A673 (cell line): ENCODE data around the gene SLC45A3. TPM values are rescaled to one million over a fixed set of nuclear protein-coding genes. Genes with fewer than 3 reads are reported as not detected.
A peak's percentile ranks its signal among the peaks of the same experiment; 100 is the strongest.

Source experiments
- BruUV-seq: library from RNA; stranded (reverse); fragments of 400-500 nt; replicated peaks from 2 replicates; lab custom pipeline; 2021; lab: Mats Ljungman, UMichigan
- CTCF ChIA-PET: fragments of 300-600 bp; sonication (Branson Sonifier 250); formaldehyde crosslinking; loops from one replicate; lab custom pipeline; 2022; ENCODE audit warnings: antibody characterized with exemption; lab: Charles Lee
- POLR2A ChIA-PET: fragments of 300-600 bp; sonication (Branson Sonifier 250); formaldehyde crosslinking; loops from one replicate; lab custom pipeline; 2022; ENCODE audit warnings: antibody characterized with exemption; ENCODE audit not compliant: low non-redundant PET; lab: Charles Lee
- DNase-seq: peaks from one replicate; pipeline ENCODE4 v3.0.0-alpha.2; 2015; ENCODE audit warnings: low spot score
- H3K27ac ChIP-seq: fragments of 200-600 bp; sonication (generic); 2 replicates; pipeline ENCODE4 v1.5.1; 2016; ENCODE audit warnings: mixed run types, low read depth, mild to moderate bottlenecking, mixed read lengths, antibody characterized with exemption, low read length; ENCODE audit not compliant: poor library complexity, severe bottlenecking
- H3K27me3 ChIP-seq: fragments of 200-600 bp; sonication (generic); replicated peaks from 2 replicates; pipeline ENCODE4 v1.6.1; 2017; ENCODE audit warnings: mixed run types, low read depth, mild to moderate bottlenecking, mixed read lengths, antibody characterized with exemption, low read length; ENCODE audit not compliant: insufficient read depth, poor library complexity
- H3K36me3 ChIP-seq: fragments of 200-600 bp; sonication (generic); 2 replicates; pipeline ENCODE4 v1.6.1; 2016; ENCODE audit warnings: mixed run types, mild to moderate bottlenecking, mixed read lengths, antibody characterized with exemption, low read length; ENCODE audit not compliant: insufficient read depth, poor library complexity, severe bottlenecking
- H3K4me1 ChIP-seq: fragments of 200-600 bp; sonication (generic); 2 replicates; pipeline ENCODE4 v1.6.1; 2017; ENCODE audit warnings: mixed run types, mild to moderate bottlenecking, mixed read lengths, antibody characterized with exemption, low read length; ENCODE audit not compliant: insufficient read depth, poor library complexity, severe bottlenecking
- H3K4me3 ChIP-seq: fragments of 200-600 bp; sonication (generic); 2 replicates; pipeline ENCODE4 v1.5.1; 2016; ENCODE audit warnings: low read depth, mixed run types, mild to moderate bottlenecking, mixed read lengths, low read length; ENCODE audit not compliant: poor library complexity, severe bottlenecking
- H3K9me3 ChIP-seq: fragments of 200-600 bp; sonication (generic); 2 replicates; pipeline ENCODE4 v1.6.1; 2016; ENCODE audit warnings: mixed run types, low read depth, mild to moderate bottlenecking, mixed read lengths, antibody characterized with exemption, low read length; ENCODE audit not compliant: poor library complexity, severe bottlenecking
- CTCF ChIP-seq: fragments of 300-800, 200-600 bp; sonication (generic); conservative IDR thresholded peaks from 2 replicates; pipeline ENCODE4 v1.5.1; 2017; ENCODE audit warnings: low read depth, mild to moderate bottlenecking, antibody characterized with exemption, low read length, moderate library complexity, mixed read lengths
- EZH2 ChIP-seq: fragments of 200-600 bp; sonication (generic); IDR thresholded peaks from 2 replicates; pipeline ENCODE4 v1.6.1; 2017; ENCODE audit warnings: borderline replicate concordance, low read depth, mild to moderate bottlenecking, mixed read lengths, antibody characterized with exemption, low read length; ENCODE audit not compliant: poor library complexity, severe bottlenecking
- intact Hi-C: fragments of 100-400 bp; cut with micrococcal nuclease; formaldehyde crosslinking; loops from one replicate; pipeline ENCODE4 v1.10.0; 2022; ENCODE audit not compliant: unreplicated experiment
- total RNA-seq: library from RNA; stranded (reverse); gene quantifications from 2 replicates; pipeline ENCODE4 v1.2.3, GENCODE V29; 2021

Gene SLC45A3
- total RNA-seq, 1 experiment from 2014 or later, result 8.5 TPM

- H3K27me3 ChIP-seq, result peaks cover 12% of the 10 kb centered on the region
- BruUV-seq, result no TSS peak
- TF ChIP-seq CTCF (no peak), EZH2 (no peak)
- no peaks in the 10 kb centered on the region for H3K36me3 ChIP-seq
- peaks cover 7% of the 10 kb centered on the region for H3K4me1 ChIP-seq
- POLR2A ChIA-PET, result interaction anchor here (0.6 to 0.7 kb wide), 2 partner anchors 19 to 284 kb away, joined by 3 read pairs; no protein-coding TSS in a partner anchor
- peak overlapping the region; percentile 69 for H3K4me3 ChIP-seq
- peak overlapping the region; percentile 79 for H3K27ac ChIP-seq
- intact Hi-C loops, result loop anchor here (2.0 to 10.0 kb wide), 4 partner anchors 42 to 238 kb away; no protein-coding TSS in a partner anchor
- DNase-seq, result no peak
- H3K9me3 ChIP-seq, result no peaks in the 10 kb centered on the region
- CTCF ChIA-PET, result interaction anchor here (0.5 to 1.5 kb wide), 4 partner anchors 25 to 40 kb away, joined by 4 to 18 read pairs (median 6); no protein-coding TSS in a partner anchor
Measured at GRCh38 chr1:205632669-205633169, 47.6 kb downstream of the SLC45A3 start.

GRCh38 chr1:205631768-205632668 lies 48.3 kb downstream of the SLC45A3 start, which contains the start of gene ELK4:
ELK4 (minus strand) TSS chr1:205632011; CDS start chr1:205623882, 8,129 bp downstream.
- peak; percentile 99 for DNase-seq
- CTCF ChIA-PET, result interaction anchor here (0.9 to 1.5 kb wide), 5 partner anchors 9 to 103 kb away, joined by 3 to 18 read pairs (median 5); no protein-coding TSS in a partner anchor
- TSS peak; percentile 86 for BruUV-seq

More at GRCh38 chr1:205631768-205632668, 48.3 kb downstream of the SLC45A3 start, which contains the start of gene ELK4:
- Histone ChIP-seq H3K9me3 (no peaks in the 10 kb centered on the region), H3K27ac (peak within 1 kb of the TSS; percentile 79), H3K36me3 (no peaks in the 10 kb centered on the region), H3K27me3 (peaks cover 5% of the 10 kb centered on the region), H3K4me3 (peak within 1 kb of the TSS; percentile 69), H3K4me1 (peaks cover 7% of the 10 kb centered on the region)
- POLR2A ChIA-PET, result interaction anchor here (0.6 to 0.7 kb wide), 3 partner anchors 18 to 284 kb away, joined by 3 to 4 read pairs (median 3); no protein-coding TSS in a partner anchor
- intact Hi-C loops, result loop anchor here (2.0 to 10.0 kb wide), 4 partner anchors 41 to 237 kb away; no protein-coding TSS in a partner anchor
- TF ChIP-seq EZH2 (no peak), CTCF (peak; percentile 77)
